BLaER1 (cell line): Measurements from ENCODE around the gene HCK.

Source experiments
- H3K27ac ChIP-seq: shearing (Covaris generic); formaldehyde crosslinking; 2 replicates; pipeline ENCODE4 v1.8.1; 2022
- H3K27me3 ChIP-seq: shearing (Covaris generic); formaldehyde crosslinking; 2 replicates; pipeline ENCODE4 v1.8.1; 2022
- H3K36me3 ChIP-seq: shearing (Covaris generic); formaldehyde crosslinking; 2 replicates; pipeline ENCODE4 v1.8.1; 2022
- H3K4me1 ChIP-seq: shearing (Covaris generic); formaldehyde crosslinking; 2 replicates; pipeline ENCODE4 v1.8.1; 2022
- H3K4me2 ChIP-seq: shearing (Covaris generic); formaldehyde crosslinking; 2 replicates; pipeline ENCODE4 v1.8.1; 2022
- H3K4me3 ChIP-seq: shearing (Covaris generic); formaldehyde crosslinking; 2 replicates; pipeline ENCODE4 v1.8.1; 2022
- H3K9ac ChIP-seq: shearing (Covaris generic); formaldehyde crosslinking; 2 replicates; pipeline ENCODE4 v1.8.1; 2022
- H3K9me3 ChIP-seq: shearing (Covaris generic); formaldehyde crosslinking; 2 replicates; pipeline ENCODE4 v1.8.1; 2022
- H4K20me1 ChIP-seq: shearing (Covaris generic); formaldehyde crosslinking; 2 replicates; pipeline ENCODE4 v1.8.1; 2022
- Cebpa-rat ChIP-seq: shearing (Covaris generic); IDR thresholded peaks from 2 replicates; pipeline ENCODE4 v1.8.1; 2022

Gene HCK

DNA sequence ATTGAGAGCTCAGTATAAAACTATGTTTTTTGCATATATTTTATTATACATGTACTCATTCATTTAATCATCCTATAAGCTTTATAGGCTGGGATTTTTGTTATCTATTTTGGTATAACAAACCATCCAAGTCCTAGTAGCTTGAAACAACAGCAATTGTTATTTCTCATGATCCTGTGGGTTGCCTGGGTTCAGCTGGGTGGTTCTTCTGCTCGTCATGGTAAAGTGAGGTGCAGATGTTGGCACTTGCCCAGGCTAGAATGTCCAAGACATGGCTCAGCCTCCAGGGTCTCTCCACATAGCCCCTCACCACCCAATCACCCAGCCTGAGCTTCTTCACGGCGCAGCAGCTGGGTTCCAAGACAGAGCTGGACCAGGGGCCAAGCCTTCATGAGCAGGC, 36.7 kb downstream of the HCK start:
- Histone ChIP-seq H3K9ac (no peak overlapping the region), H3K4me2 (no peak overlapping the region), H3K4me3 (no peak overlapping the region), H3K27ac (no peak overlapping the region), H3K36me3 (no peaks in the 10 kb centered on the region), H4K20me1 (no peaks in the 10 kb centered on the region), H3K27me3 (no peaks in the 10 kb centered on the region), H3K4me1 (peaks cover 23% of the 10 kb centered on the region), H3K9me3 (no peaks in the 10 kb centered on the region)
- TF ChIP-seq Cebpa-rat: no peak

DNA sequence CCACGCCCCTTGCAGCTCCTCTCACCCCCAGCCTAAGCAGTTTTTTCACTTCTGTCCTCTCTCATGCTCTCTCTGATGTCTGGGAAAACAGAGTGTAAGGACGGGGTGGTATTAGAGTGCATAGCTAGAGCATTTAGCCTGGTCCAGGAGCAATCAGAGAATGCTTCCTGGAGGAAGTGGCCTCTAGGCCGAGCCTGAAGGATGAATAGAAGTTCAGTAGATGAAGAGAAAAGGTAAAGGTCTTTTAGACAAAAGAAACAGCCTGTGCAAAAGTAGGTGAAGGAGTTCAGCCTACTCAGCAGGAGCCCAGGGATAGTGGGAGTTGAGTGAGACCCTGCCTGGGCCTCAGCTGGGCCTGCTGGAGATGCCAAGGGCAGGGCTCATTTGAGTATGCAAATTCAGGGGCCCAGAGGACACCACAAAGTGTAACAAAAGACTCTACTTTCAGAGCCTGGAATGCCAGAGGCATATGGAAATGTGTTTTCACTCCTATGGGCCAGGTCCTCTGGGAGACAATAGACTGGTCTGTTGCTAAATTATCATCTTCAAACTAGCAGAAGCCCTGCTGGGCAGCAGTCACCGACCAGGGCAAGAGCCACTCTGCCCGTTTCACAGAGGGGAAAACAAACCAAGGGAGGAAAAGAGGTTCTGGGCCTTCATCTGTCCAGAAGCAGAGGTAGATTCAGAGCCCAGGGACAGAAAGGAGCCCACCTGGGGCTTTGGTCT, 37.8 kb downstream of the HCK start:
- Histone ChIP-seq H3K9ac (no peak overlapping the region; the same call in 1 of the 2 replicates), H3K4me1 (peaks cover 23% of the 10 kb centered on the region), H3K4me2 (no peak overlapping the region), H3K27me3 (no peaks in the 10 kb centered on the region), H3K9me3 (no peaks in the 10 kb centered on the region), H3K27ac (no peak overlapping the region), H3K4me3 (no peak overlapping the region), H4K20me1 (no peaks in the 10 kb centered on the region), H3K36me3 (no peaks in the 10 kb centered on the region)
- TF ChIP-seq Cebpa-rat: no peak

DNA sequence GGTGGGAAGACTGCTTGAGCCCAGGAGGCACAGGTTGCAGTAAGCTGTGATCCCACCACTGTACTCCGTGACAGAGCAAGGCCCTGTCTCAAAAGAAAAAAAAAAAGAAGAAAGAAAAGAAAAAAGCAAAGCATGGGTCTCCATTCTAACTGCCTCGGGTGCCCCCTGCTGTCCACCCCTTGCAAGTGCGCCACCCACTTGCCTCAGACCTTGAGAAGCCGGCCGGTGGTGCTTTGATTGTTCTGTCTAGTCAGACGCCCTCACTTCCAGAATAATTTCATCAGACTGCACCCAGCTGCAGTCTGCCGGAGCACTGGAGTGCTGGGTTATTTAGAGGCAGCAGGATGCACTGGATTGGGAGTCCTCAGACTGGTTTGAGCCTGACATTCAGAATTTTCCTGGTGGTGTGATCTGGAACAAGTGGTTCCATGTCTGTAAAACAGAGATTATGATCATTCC, 39.9 kb downstream of the HCK start:
- Histone ChIP-seq H3K36me3 (no peaks in the 10 kb centered on the region), H3K4me2 (no peak overlapping the region), H3K9ac (no peak overlapping the region), H4K20me1 (no peaks in the 10 kb centered on the region), H3K4me1 (peaks cover 6% of the 10 kb centered on the region), H3K4me3 (no peak overlapping the region), H3K27ac (no peak overlapping the region), H3K9me3 (no peaks in the 10 kb centered on the region), H3K27me3 (no peaks in the 10 kb centered on the region)
- no peak for TF ChIP-seq Cebpa-rat

DNA sequence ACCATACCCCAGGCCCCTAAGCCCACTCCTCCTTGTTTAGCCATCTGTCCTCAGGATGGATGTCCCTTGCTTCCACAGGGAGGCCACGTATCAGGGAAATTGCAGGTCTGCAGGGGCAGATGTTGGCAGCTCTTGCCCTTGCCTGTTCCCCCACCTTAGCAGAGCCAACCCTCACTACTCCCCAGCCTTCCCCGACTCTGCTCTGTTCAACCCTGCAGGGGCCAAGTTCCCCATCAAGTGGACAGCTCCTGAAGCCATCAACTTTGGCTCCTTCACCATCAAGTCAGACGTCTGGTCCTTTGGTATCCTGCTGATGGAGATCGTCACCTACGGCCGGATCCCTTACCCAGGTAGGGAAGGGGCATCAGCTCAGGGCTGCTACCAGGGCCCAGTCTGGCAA, 46.7 kb downstream of the HCK start:
- H4K20me1 ChIP-seq: no peaks in the 10 kb centered on the region
- H3K36me3 ChIP-seq: no peaks in the 10 kb centered on the region
- no peak for TF ChIP-seq Cebpa-rat
- no peak overlapping the region for H3K27ac ChIP-seq
- H3K9me3 ChIP-seq: no peaks in the 10 kb centered on the region
- H3K4me1 ChIP-seq: no peaks in the 10 kb centered on the region
- no peak overlapping the region for H3K9ac ChIP-seq
- H3K27me3 ChIP-seq: no peaks in the 10 kb centered on the region
- no peak overlapping the region for H3K4me2 ChIP-seq
- H3K4me3 ChIP-seq: no peak overlapping the region

DNA sequence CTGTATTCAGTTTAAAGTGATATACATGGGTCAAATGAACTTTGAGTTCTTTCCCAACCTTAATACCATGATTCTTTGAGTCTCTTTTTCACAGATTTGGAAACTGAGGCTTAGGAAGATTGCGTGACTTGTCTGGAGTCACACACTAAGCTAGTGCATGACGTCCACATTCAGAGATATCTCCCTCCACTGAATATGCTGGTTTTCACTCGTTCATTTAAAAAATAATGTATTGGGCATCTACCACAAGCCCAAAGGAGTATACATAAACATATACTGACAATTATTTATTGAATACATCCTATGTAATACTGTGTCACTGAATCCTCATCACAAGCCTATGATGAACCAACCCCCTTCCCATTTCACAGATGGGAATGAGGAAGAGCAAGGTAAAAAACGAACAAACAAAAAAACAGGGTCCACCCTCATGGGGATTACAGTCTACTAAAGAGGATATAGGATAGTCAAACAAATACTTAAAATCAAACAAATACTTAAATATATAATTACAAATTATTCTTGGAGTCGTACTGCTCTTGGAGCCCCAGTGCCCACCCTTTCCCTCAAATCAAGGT, 56.9 kb downstream of the HCK start:
- peaks cover 16% of the 10 kb centered on the region; the same call in 1 of the 2 replicates for H3K36me3 ChIP-seq
- no peaks in the 10 kb centered on the region for H3K27me3 ChIP-seq
- peak overlapping the region; percentile 85 for H3K4me3 ChIP-seq
- H3K9me3 ChIP-seq: no peaks in the 10 kb centered on the region
- peak overlapping the region; percentile 89; the same call in 1 of the 2 replicates for H3K4me2 ChIP-seq
- H3K9ac ChIP-seq: peak overlapping the region; percentile 99
- peak overlapping the region; percentile 99 for H3K27ac ChIP-seq
- TF ChIP-seq Cebpa-rat: no peak
- peaks cover 35% of the 10 kb centered on the region for H4K20me1 ChIP-seq
- H3K4me1 ChIP-seq: peaks cover 22% of the 10 kb centered on the region

DNA sequence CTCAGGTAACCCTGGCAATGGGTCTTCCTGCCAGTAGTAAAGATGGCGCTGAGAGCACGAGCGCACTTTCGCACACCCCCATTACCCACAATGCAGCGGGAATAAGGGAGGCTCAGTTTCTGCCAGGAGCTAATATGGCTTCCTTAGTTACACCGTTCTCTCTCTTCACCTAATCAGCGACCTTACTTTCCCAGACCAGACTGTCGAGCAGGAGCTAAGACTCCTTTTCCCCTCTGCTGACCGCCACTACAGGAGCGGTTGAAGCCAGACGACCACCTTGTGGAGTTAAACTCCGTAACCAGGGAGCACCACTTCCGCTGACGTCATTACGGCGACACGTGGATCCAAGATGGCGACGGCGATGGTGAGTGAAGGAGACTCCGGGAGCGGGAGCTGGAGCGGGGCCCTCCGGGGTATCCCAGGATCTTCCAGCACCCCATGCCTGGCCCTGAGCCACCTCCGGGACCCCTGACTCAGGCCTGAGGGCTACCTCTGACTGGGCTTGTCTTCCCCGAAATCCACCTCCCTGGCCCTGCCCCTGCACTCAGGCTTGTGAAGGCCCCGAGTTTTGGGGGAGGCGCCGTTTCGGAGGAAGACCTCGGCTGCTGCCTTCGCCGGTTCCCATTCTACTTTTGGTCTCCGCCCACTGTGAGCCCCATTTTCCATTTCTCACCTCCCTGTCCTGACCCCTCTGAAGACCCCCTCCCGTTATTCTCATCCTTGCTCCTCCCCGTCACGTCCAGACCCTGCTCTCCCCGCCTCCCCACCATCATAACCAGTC, 57.5 kb downstream of the HCK start, which contains the start of gene TM9SF4:
Gene TM9SF4 (plus strand): TSS at position 323 of the 781 bp plus-strand sequence. CDS start 27 bp downstream, at position 350.
- Histone ChIP-seq H3K36me3 (peaks cover 23% of the 10 kb centered on the region), H3K4me3 (peak within 1 kb of the TSS; percentile 85), H3K9me3 (no peaks in the 10 kb centered on the region), H3K4me1 (peaks cover 23% of the 10 kb centered on the region), H3K9ac (peak within 1 kb of the TSS; percentile 99), H3K27me3 (no peaks in the 10 kb centered on the region), H3K27ac (peak within 1 kb of the TSS; percentile 99), H4K20me1 (peaks cover 42% of the 10 kb centered on the region), H3K4me2 (peak within 1 kb of the TSS; percentile 89)
- TF ChIP-seq Cebpa-rat: no peak

DNA sequence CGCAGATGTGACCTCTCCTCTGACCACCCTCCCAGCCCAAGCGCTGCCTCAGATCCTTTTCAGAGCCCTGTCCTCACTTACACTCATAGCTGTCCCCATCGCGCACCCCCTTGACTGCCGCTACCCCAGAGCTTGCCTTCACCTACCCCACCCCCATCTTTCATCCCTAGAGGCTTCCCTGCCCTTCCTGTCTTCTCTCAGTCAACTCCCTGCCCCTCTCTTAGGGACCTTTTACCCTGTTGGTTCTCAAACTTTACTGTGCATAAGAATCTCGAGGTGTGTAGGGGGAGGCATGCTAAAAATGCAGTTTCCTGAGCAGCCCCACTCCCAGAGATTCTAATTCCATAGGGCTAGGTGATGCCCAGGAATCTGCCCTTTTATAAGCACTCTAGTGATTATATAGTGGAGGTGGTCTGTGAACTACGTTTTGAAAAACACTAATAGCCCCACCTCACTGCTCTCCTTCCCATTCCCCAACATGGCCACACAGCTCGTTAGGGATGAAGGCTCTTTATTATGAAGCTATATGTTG, 58.2 kb downstream of the HCK start:
- H3K4me2 ChIP-seq: peak overlapping the region; percentile 89
- peak overlapping the region; percentile 85 for H3K4me3 ChIP-seq
- no peak for TF ChIP-seq Cebpa-rat
- peak overlapping the region; percentile 99 for H3K9ac ChIP-seq
- H3K27me3 ChIP-seq: no peaks in the 10 kb centered on the region
- H4K20me1 ChIP-seq: peaks cover 48% of the 10 kb centered on the region
- H3K27ac ChIP-seq: peak overlapping the region; percentile 99
- peaks cover 30% of the 10 kb centered on the region for H3K4me1 ChIP-seq
- no peaks in the 10 kb centered on the region for H3K9me3 ChIP-seq
- peaks cover 30% of the 10 kb centered on the region for H3K36me3 ChIP-seq

DNA sequence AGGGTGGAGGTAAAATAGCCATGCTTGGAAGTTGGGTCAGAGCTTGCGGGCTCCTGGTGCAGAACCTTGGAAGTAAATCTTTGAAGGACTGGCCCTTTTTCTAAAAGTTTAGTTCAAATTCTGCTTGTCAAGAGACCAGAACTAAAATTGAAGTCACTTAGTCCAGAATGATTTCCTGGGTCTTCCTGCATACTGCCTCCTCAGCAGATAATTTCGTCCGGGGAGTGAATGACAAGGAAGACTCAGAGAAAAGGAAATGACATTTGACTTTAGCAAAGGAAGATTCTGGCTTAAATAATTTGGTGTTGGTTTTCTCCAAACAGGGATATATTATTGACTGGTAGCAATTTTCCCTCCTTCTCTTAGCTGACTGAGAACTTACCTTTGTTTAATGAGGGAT, 58.7 kb downstream of the HCK start:
- TF ChIP-seq Cebpa-rat: no peak
- H3K4me2 ChIP-seq: peak overlapping the region; percentile 89
- peak overlapping the region; percentile 85 for H3K4me3 ChIP-seq
- peak overlapping the region; percentile 99; the same call in 1 of the 2 replicates for H3K27ac ChIP-seq
- no peaks in the 10 kb centered on the region for H3K27me3 ChIP-seq
- no peaks in the 10 kb centered on the region for H3K9me3 ChIP-seq
- H4K20me1 ChIP-seq: peaks cover 53% of the 10 kb centered on the region
- H3K4me1 ChIP-seq: peaks cover 35% of the 10 kb centered on the region
- H3K36me3 ChIP-seq: peaks cover 33% of the 10 kb centered on the region
- H3K9ac ChIP-seq: peak overlapping the region; percentile 99

DNA sequence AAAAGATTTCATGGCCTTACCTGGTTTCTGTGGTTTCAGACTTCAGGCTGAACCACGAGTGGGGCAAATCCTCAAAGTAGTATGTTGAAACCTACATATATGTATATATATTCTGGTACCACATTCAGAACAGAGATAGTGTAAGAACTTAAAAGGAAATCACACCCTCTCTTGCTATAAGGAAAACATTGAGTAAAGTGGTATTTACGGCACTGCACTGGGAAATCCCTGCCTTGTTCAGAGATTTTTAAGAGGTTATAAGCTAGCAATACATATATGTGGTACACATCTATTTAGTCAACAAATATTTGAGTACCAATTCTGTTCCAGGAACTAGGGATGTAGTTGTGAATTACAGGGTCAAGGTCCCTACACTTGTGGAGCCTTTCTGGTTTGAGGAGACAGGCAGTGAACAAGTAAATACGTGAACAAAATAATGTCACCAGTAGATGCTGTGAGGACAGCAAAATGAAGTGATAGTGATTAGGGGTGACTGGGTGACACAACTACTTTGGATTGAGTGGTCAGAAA, 59.2 kb downstream of the HCK start:
- H3K9ac ChIP-seq: no peak overlapping the region
- H3K4me1 ChIP-seq: peaks cover 40% of the 10 kb centered on the region
- no peak overlapping the region for H3K27ac ChIP-seq
- no peaks in the 10 kb centered on the region for H3K9me3 ChIP-seq
- no peak for TF ChIP-seq Cebpa-rat
- peaks cover 37% of the 10 kb centered on the region for H3K36me3 ChIP-seq
- H3K4me2 ChIP-seq: peak overlapping the region; percentile 89
- H4K20me1 ChIP-seq: peaks cover 58% of the 10 kb centered on the region
- H3K27me3 ChIP-seq: no peaks in the 10 kb centered on the region
- no peak overlapping the region for H3K4me3 ChIP-seq
